GM12801 (cell line): Measurements from ENCODE around the gene FANCC.

Experiments used
- CTCF ChIP-seq: IDR thresholded peaks from one replicate; pipeline ENCODE4 v1.5.1; 2011; ENCODE audit warnings: control low read depth; ENCODE audit not compliant: insufficient read length; ENCODE audit errors: extremely low read depth

Gene FANCC

GRCh38 chr9:95192631-95193030, 124.9 kb downstream of the FANCC start:
- no peak for TF ChIP-seq CTCF

GRCh38 chr9:95190413-95190812, 127.1 kb downstream of the FANCC start:
- TF ChIP-seq CTCF, result no peak

GRCh38 chr9:95189251-95190098, 128.0 kb downstream of the FANCC start:
- no peak for TF ChIP-seq CTCF

GRCh38 chr9:95188459-95188858, 129.1 kb downstream of the FANCC start:
- no peak for TF ChIP-seq CTCF

GRCh38 chr9:95185956-95186355, 131.6 kb downstream of the FANCC start:
- TF ChIP-seq CTCF, result no peak

- TF ChIP-seq CTCF, result no peak
Observed at GRCh38 chr9:95182854-95183563, 134.5 kb downstream of the FANCC start.

GRCh38 chr9:95181835-95182234, 135.7 kb downstream of the FANCC start:
- TF ChIP-seq CTCF, result no peak
